Esophagus squamous epithelium (tissue), 4 donors: Measurements from ENCODE around the gene RERE.

Experiments
- CTCF ChIP-seq, 6 experiments: fragments of 450-650 bp in 4 of 6; fragments of 200-600 bp in 2 of 6; sonication (generic) in 2 of 6; IDR thresholded peaks; one replicate each; pipeline ENCODE4 v1.5.1; 2016 to 2019; ENCODE audit warnings: antibody characterized with exemption in 6 of 6, mild to moderate bottlenecking in 4 of 6, moderate library complexity in 4 of 6
- POLR2A ChIP-seq, 4 donors: fragments of 450-650 bp; IDR thresholded peaks; one replicate each; pipeline ENCODE4 v1.6.1; 2017; ENCODE audit warnings: antibody characterized with exemption in 4 of 4, mild to moderate bottlenecking in 4 of 4, moderate library complexity in 3 of 4

GRCh38 chr1:8332806-8333205, 484.6 kb downstream of the RERE start:
- TF ChIP-seq CTCF (IDR thresholded peaks at IDR 0.05) (no peak), POLR2A (IDR thresholded peaks at IDR 0.05) (no peak)
